Loucy (cell line): Measurements from ENCODE around the gene CDH2.

ENCODE experiments used
- H2AFZ ChIP-seq: fragments of 200-600 bp; sonication (generic); 2 replicates; pipeline ENCODE4 v1.6.0; 2016; ENCODE audit warnings: antibody characterized with exemption, mild to moderate bottlenecking, low read length, moderate library complexity
- H3F3A ChIP-seq: fragments of 200-600 bp; 2 replicates; pipeline ENCODE4 v1.6.0; 2016; ENCODE audit warnings: antibody characterized with exemption, low read depth, mild to moderate bottlenecking
- H3K27me3 ChIP-seq: fragments of 200-600 bp; sonication (generic); 2 replicates; pipeline ENCODE4 v1.6.1; 2014; ENCODE audit warnings: low read length, mild to moderate bottlenecking; ENCODE audit not compliant: insufficient read depth, poor library complexity, severe bottlenecking
- H3K36me3 ChIP-seq: fragments of 200-600 bp; sonication (generic); 2 replicates; pipeline ENCODE4 v1.6.1; 2016; ENCODE audit warnings: low read length; ENCODE audit not compliant: insufficient read depth
- H3K4me1 ChIP-seq: fragments of 200-600 bp; sonication (generic); 2 replicates; pipeline ENCODE4 v1.5.1; 2014; ENCODE audit warnings: low read length, mild to moderate bottlenecking; ENCODE audit not compliant: insufficient read depth, poor library complexity, severe bottlenecking
- H3K4me2 ChIP-seq: fragments of 200-600 bp; sonication (generic); 2 replicates; pipeline ENCODE4 v1.6.0; 2014; ENCODE audit warnings: antibody characterized with exemption, low read length, low read depth, mild to moderate bottlenecking; ENCODE audit not compliant: poor library complexity, severe bottlenecking
- H3K4me3 ChIP-seq: fragments of 200-600 bp; sonication (generic); 2 replicates; pipeline ENCODE4 v1.5.1; 2014; ENCODE audit warnings: low read length, mild to moderate bottlenecking, mixed read lengths; ENCODE audit not compliant: poor library complexity, severe bottlenecking
- H3K79me2 ChIP-seq: fragments of 200-600 bp; sonication (generic); 2 replicates; pipeline ENCODE4 v1.6.1; 2014; ENCODE audit warnings: low read length; ENCODE audit not compliant: insufficient read depth
- H3K9ac ChIP-seq: fragments of 200-600 bp; sonication (generic); 2 replicates; pipeline ENCODE4 v1.6.0; 2014; ENCODE audit warnings: mild to moderate bottlenecking, low read depth, low read length, moderate library complexity; ENCODE audit not compliant: poor library complexity, severe bottlenecking
- H3K9me2 ChIP-seq: fragments of 200-600 bp; sonication (generic); replicated peaks from 2 replicates; pipeline ENCODE4 v1.6.1; 2016; ENCODE audit warnings: low read depth, low read length, mixed read lengths
- H3K9me3 ChIP-seq: fragments of 200-600 bp; sonication (generic); 2 replicates; pipeline ENCODE4 v1.6.1; 2014; ENCODE audit warnings: mild to moderate bottlenecking, antibody characterized with exemption, low read length, low read depth; ENCODE audit not compliant: insufficient read depth
- H4K20me1 ChIP-seq: fragments of 200-600 bp; sonication (generic); 2 replicates; pipeline ENCODE4 v1.6.0; 2014; ENCODE audit warnings: antibody characterized with exemption, low read length, mild to moderate bottlenecking; ENCODE audit not compliant: insufficient read depth, poor library complexity, severe bottlenecking
- EZH2phosphoT487 ChIP-seq: fragments of 200-600 bp; IDR thresholded peaks from 2 replicates; pipeline ENCODE4 v1.6.1; 2018; ENCODE audit warnings: antibody characterized with exemption, mild to moderate bottlenecking, moderate library complexity, borderline replicate concordance
- TF ChIP-seq, protein P1 (sequence below): fragments of 200-600 bp; sonication (generic); conservative IDR thresholded peaks from 2 replicates; pipeline ENCODE4 v1.5.1; 2014; ENCODE audit warnings: mild to moderate bottlenecking, antibody characterized with exemption, low read length

Gene CDH2

DNA sequence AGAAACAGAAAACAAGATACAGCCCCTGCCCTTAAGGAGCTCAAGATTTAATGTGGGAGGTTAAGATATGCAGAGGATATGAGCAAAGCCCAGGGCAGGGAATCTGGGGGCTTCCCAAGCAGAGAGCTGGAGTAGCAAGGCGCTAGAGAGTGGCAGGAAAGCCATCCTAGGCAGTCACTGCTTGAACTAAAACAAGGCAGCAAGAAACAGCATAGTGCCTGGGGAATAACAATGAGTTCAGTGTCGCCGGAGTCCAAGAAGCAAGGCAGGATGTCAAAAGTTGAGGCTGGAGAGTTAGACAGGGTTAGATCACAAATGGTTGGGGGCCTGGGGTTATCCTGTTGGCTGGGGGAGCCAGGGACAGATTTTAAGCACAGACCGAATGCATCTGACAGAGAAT lies 24.6 kb downstream of the CDH2 start:
- Histone ChIP-seq H3K79me2 (peaks cover 46% of the 10 kb centered on the region; the same call in 1 of the 2 replicates), H3F3A (no peaks in the 10 kb centered on the region), H2AFZ (no peak overlapping the region), H3K36me3 (no peaks in the 10 kb centered on the region), H4K20me1 (peaks cover 7% of the 10 kb centered on the region), H3K4me1 (peaks cover 9% of the 10 kb centered on the region), H3K9me2 (no peaks in the 10 kb centered on the region), H3K4me3 (no peak overlapping the region), H3K27me3 (no peaks in the 10 kb centered on the region), H3K4me2 (no peak overlapping the region), H3K9ac (no peak overlapping the region), H3K9me3 (no peaks in the 10 kb centered on the region)
- TF ChIP-seq, protein P1, sequence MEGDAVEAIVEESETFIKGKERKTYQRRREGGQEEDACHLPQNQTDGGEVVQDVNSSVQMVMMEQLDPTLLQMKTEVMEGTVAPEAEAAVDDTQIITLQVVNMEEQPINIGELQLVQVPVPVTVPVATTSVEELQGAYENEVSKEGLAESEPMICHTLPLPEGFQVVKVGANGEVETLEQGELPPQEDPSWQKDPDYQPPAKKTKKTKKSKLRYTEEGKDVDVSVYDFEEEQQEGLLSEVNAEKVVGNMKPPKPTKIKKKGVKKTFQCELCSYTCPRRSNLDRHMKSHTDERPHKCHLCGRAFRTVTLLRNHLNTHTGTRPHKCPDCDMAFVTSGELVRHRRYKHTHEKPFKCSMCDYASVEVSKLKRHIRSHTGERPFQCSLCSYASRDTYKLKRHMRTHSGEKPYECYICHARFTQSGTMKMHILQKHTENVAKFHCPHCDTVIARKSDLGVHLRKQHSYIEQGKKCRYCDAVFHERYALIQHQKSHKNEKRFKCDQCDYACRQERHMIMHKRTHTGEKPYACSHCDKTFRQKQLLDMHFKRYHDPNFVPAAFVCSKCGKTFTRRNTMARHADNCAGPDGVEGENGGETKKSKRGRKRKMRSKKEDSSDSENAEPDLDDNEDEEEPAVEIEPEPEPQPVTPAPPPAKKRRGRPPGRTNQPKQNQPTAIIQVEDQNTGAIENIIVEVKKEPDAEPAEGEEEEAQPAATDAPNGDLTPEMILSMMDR = no peak
- TF ChIP-seq EZH2phosphoT487 = no peak

DNA sequence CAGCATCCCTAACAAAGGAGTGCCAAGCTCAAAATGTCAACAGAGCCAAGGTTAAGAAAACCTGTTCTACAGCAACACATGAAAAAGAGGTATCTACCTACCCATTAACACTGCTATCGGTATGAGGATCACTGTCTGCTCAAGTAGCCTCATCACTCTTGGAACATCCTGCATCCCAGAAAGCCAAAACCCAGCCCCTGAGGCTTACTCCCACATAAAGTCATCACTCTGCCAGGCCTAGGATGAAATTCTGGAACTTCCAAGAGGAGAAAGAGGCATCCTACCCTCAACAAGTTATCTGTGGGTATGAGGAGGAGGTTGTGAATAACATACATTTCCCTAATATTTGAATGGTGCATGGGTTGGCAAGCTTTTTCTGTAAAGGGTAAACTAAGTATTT lies 25.5 kb downstream of the CDH2 start:
- H2AFZ ChIP-seq = no peak overlapping the region
- no peaks in the 10 kb centered on the region for H3K27me3 ChIP-seq
- no peak for TF ChIP-seq EZH2phosphoT487
- TF ChIP-seq, protein P1 = no peak
- no peak overlapping the region for H3K4me3 ChIP-seq
- H3K4me1 ChIP-seq = peaks cover 9% of the 10 kb centered on the region
- no peak overlapping the region for H3K4me2 ChIP-seq
- peaks cover 42% of the 10 kb centered on the region; the same call in 1 of the 2 replicates for H3K79me2 ChIP-seq
- H4K20me1 ChIP-seq = peaks cover 7% of the 10 kb centered on the region
- no peaks in the 10 kb centered on the region for H3K36me3 ChIP-seq
- H3K9me2 ChIP-seq = no peaks in the 10 kb centered on the region
- H3F3A ChIP-seq = no peaks in the 10 kb centered on the region
- no peak overlapping the region for H3K9ac ChIP-seq
- H3K9me3 ChIP-seq = no peaks in the 10 kb centered on the region

DNA sequence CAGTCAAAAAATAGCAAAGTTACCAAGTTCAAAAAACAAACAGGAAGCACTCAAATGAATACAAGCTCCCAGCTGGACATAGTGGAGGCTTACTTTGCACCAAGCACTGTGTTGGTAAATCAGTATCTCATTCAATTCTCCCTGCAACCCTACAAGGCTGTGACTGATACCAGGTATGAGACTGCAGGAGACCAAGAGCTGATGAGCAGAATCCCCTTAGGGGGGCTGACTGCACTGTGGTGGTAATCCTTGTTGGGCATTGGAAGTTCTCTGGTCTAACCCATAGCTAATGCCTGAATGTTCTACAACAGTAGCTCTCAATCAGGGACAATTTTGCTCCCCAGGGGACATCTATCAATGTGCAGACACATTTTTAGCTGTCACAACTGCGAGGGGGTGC lies 26.0 kb downstream of the CDH2 start:
- Histone ChIP-seq H3K4me3 (no peak overlapping the region), H4K20me1 (peaks cover 3% of the 10 kb centered on the region), H3K27me3 (no peaks in the 10 kb centered on the region), H3K9ac (no peak overlapping the region), H3K9me3 (no peaks in the 10 kb centered on the region), H3K4me2 (no peak overlapping the region), H3K9me2 (no peaks in the 10 kb centered on the region), H3K36me3 (no peaks in the 10 kb centered on the region), H3K4me1 (peaks cover 9% of the 10 kb centered on the region), H3F3A (no peaks in the 10 kb centered on the region), H3K79me2 (peaks cover 42% of the 10 kb centered on the region; the same call in 1 of the 2 replicates), H2AFZ (no peak overlapping the region)
- TF ChIP-seq EZH2phosphoT487 = no peak
- TF ChIP-seq, protein P1 = no peak
